Measurements from ENCODE around the gene ETV5. TPM values are rescaled to one million over a fixed set of nuclear protein-coding genes. Genes with fewer than 3 reads are reported as not detected.

The ETV5 gene
- total and polyA plus RNA-seq, 2 of the 4 experiments (the other 2 are of a cell fraction) = 15.7 to 20.1 TPM

GRCh38 chr3:186093271-186093900, 15.5 kb downstream of the ETV5 start:
- Histone ChIP-seq H4K91ac (ENCODE audit: insufficient read depth, low read depth, low read length) (no peak overlapping the region), H3K9ac (ENCODE audit: low read depth, low read length) (no peak overlapping the region), H2BK20ac (ENCODE audit: low read depth, low read length) (no peak overlapping the region), H2BK120ac (ENCODE audit: low read depth, low read length) (no peak overlapping the region), H2BK5ac (ENCODE audit: low read depth, low read length, poor library complexity, severe bottlenecking) (no peak overlapping the region), H3K23ac (ENCODE audit: low read depth, low read length) (no peak overlapping the region), H4K5ac (ENCODE audit: low read depth, low read length) (no peak overlapping the region), H3K4me2 (ENCODE audit: low read depth, low read length) (no peak overlapping the region), H3K14ac (replicated peaks; ENCODE audit: low read depth, low read length) (no peak overlapping the region), H2AK9ac (replicated peaks; ENCODE audit: low read depth, low read length, poor library complexity) (no peak overlapping the region), H2AFZ (replicated peaks; ENCODE audit: low read length, poor library complexity) (no peak overlapping the region), H3K27me3 (ENCODE audit: control insufficient read depth, insufficient read depth, low read length) (no peaks in the 10 kb centered on the region), H3K18ac (ENCODE audit: low read depth, low read length) (no peak overlapping the region), H3K4me1 (ENCODE audit: control insufficient read depth, insufficient read depth, low read length) (peaks cover 8% of the 10 kb centered on the region), H3K36me3 (ENCODE audit: control insufficient read depth, insufficient read depth, low read length) (peaks cover 4% of the 10 kb centered on the region), H4K20me1 (ENCODE audit: insufficient read depth, low read length) (peaks cover 4% of the 10 kb centered on the region; the same call in 1 of the 2 replicates), H2AK5ac (ENCODE audit: low read depth, low read length) (no peak overlapping the region), H3K56ac (ENCODE audit: extremely low read depth, insufficient read depth, low read length) (no peak overlapping the region), H3K79me1 (ENCODE audit: low read depth in 1 of 2, low read length in 2 of 2) (peaks cover 27 to 38% of the 10 kb centered on the region in 2 experiments), H3K9me1 (ENCODE audit: insufficient read depth, low read length) (peaks cover 4% of the 10 kb centered on the region; the same call in 1 of the 2 replicates), H3K4ac (ENCODE audit: low read depth, low read length) (no peak overlapping the region), H3K4me3 (ENCODE audit: insufficient read depth, low read depth, low read length) (no peak overlapping the region), H3K9me3 (ENCODE audit: control insufficient read depth, insufficient read depth, low read length) (no peaks in the 10 kb centered on the region), H4K8ac (ENCODE audit: low read depth in 2 of 2, low read length in 2 of 2) (no peak overlapping the region), H2BK15ac (ENCODE audit: low read depth, low read length) (no peak overlapping the region), H3K27ac (ENCODE audit: insufficient read depth, low read length) (no peak overlapping the region)
- ATAC-seq (ENCODE audit: low read depth) = no peak
- no CpG with 5 or more reads among the region's 4 CpGs for WGBS, 2 experiments (ENCODE audit: extremely low coverage in 2 of 2, insufficient read length in 1 of 2)
- in situ Hi-C loops (cut with MboI; ENCODE audit: low sequenced_read_pairs) (no loop called here), intact Hi-C loops (cut with micrococcal nuclease) (no loop called here), dilution Hi-C loops (cut with HindIII; ENCODE audit: low sequenced_read_pairs, unreplicated experiment) (no loop called here)
- TF ChIP-seq NFE2L2 (IDR thresholded peaks at IDR 0.05; ENCODE audit: low read depth, low read length) (no peak), MXI1 (IDR thresholded peaks at IDR 0.05; ENCODE audit: borderline replicate concordance, low read depth, low read length) (no peak), ELK1 (IDR thresholded peaks at IDR 0.05; ENCODE audit: borderline replicate concordance, low read depth, low read length) (no peak), CTCF (conservative IDR thresholded peaks at IDR 0.05; ENCODE audit: low read depth, low read length) (0 out of 2 replicates have a peak, but pooled peaks have one; percentile 6), MAZ (IDR thresholded peaks at IDR 0.05; ENCODE audit: borderline replicate concordance, low read depth, low read length) (no peak), CEBPB (IDR thresholded peaks at IDR 0.05; ENCODE audit: low read depth, low read length) (no peak), POLR2A (IDR thresholded peaks at IDR 0.05; ENCODE audit: low read depth, low read length) (no peak), SMC3 (IDR thresholded peaks at IDR 0.05; ENCODE audit: low read depth, low read length) (no peak)
- no TSS peak for BruUV-seq (replicated peaks)
- no peak for DNase-seq
- ChIA-PET POLR2A (ENCODE audit: unreplicated experiment) (no interaction called here), CTCF (interaction anchor here (0.6 kb wide), 2 partner anchors 146 to 447 kb away, joined by 3 to 4 read pairs; no protein-coding TSS in a partner anchor)

All from IMR-90 (cell line).